HTR-8/SVneo (cell line): ENCODE measurements around the gene NR2C2AP.
"Not testable (repeated sequence)": the region's sequence is repeated elsewhere in the genome, so short reads cannot be mapped to it uniquely, and the experiment has no call there.

Experiments
- DNase-seq: peaks from one replicate; pipeline ENCODE4 v3.0.0; 2011; ENCODE audit warnings: low spot score, mixed read lengths; ENCODE audit not compliant: insufficient read length
- FAIRE-seq: peaks from 2 replicates; lab custom pipeline; 2011; peaks lifted over from hg19 to GRCh38; lab: Jason Lieb, UNC

Gene NR2C2AP, protein sequence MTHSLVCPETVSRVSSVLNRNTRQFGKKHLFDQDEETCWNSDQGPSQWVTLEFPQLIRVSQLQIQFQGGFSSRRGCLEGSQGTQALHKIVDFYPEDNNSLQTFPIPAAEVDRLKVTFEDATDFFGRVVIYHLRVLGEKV

DNA sequence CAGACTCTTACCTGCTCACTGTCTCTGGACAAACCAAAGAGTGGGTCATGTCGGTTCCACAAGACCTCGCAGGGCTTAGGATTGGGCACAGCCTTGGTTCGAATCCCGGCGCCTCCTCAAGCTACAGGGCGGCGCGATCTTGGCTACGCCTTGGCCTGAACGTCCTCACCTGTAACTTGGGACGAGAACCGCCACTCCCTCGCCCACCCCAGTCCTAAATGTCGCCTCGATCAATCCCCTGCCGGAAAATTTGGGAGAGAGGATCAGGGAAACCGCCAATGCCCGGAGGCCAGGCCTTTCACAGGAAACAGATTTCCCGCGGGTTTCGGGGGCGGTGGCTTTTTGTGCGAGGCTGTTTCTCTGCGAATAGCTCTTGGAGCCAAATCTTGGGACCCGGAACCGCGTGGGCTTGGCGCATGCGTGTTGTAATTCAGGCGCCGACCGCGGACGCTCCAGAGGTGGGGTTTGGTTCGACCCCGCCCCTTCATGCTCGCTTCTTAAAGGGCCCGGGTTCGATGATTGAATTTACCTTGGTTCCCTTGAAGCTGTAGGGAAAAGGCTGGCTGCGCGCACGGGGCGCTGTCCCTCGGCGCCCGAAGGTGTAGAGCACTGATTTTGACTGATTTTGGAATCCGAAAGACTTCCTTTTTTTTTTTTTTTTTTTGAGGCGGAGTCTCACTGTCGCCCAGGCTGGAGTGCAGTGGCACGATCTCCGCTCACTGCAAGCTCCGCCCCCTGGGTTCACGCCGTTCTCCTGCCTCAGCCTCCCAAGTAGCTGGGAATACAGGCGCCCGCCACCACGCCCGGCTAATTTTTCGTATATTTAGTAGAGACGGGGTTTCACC is at the start of gene NR2C2AP:
NR2C2AP (minus strand) TSS at position 403 of the 845 bp plus-strand sequence; CDS start at position 49, 354 bp downstream.
- peak; percentile 97 for DNase-seq
- FAIRE-seq = no peak

DNA sequence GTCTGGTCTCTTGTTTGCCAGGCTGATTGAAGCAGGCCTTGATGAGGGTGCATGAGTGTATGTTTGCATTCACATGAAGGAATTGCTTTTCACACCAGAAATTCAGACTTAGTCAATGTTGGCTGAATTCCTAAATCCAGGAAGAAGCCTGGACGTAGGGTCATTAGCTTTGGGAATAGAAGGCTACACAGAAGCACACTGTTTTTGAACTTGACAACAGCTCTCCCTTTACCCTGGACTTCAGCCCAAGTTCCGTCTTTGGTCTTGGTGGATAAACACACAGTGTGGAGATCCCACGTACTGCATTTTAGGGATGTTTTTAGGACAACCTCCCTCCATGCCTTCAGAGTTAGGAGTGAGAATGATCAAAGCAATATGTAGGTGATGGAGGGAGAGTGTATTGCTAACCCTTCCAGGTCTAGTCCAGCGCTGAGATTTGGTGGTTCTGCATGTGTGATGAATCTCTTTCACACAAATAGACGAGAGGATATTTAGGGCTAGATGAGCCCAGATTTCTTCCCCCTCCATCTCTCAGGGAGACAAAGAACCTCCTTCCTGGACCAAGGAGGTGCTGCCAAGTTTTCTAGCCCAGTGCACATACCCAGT is 47.1 kb upstream of the NR2C2AP start:
- peak; percentile 28 for FAIRE-seq

DNA sequence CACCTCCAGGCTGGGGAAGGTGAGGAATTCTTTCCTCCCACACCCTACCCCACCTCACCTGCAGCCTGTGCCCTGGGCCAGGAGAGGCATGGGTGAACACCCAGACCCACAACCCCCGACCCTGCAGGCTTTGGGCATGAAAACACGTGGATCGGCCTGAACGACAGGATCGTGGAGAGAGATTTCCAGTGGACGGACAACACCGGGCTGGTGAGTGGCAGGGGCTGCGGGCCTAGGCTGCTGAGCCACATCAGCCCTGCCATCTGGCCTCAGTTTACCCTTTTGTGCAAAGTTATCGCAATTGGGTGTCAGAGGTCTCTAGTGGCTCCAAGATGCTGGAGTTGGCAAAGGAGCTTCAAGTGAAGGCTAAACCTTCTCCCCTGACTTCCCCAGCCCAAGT is 37.3 kb upstream of the NR2C2AP start:
- no peak for DNase-seq
- no peak for FAIRE-seq

More for the DNA sequence above, 47.1 kb upstream of the NR2C2AP start:
- DNase-seq = no peak

DNA sequence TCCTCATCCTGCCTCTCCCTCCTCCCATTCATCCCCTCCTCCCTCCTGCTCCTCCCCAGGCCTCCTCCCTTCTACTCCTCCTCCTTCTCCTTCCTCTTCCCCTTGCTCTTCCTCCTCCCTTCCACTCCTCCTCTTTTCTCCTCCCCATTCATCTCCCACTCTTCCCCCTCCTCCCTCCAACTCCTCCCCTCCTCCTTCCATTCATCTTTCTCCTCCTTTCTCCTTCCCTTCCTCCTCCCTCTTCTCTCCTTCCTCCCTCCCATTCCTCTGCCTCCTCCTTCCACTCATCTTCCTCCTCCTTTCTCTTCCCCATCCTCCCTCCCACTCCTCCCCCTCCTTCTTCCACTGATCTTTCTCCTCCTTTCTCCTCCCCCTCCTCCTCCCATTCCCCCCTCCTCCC is 36.5 kb upstream of the NR2C2AP start:
- FAIRE-seq = no peak
- no peak for DNase-seq

DNA sequence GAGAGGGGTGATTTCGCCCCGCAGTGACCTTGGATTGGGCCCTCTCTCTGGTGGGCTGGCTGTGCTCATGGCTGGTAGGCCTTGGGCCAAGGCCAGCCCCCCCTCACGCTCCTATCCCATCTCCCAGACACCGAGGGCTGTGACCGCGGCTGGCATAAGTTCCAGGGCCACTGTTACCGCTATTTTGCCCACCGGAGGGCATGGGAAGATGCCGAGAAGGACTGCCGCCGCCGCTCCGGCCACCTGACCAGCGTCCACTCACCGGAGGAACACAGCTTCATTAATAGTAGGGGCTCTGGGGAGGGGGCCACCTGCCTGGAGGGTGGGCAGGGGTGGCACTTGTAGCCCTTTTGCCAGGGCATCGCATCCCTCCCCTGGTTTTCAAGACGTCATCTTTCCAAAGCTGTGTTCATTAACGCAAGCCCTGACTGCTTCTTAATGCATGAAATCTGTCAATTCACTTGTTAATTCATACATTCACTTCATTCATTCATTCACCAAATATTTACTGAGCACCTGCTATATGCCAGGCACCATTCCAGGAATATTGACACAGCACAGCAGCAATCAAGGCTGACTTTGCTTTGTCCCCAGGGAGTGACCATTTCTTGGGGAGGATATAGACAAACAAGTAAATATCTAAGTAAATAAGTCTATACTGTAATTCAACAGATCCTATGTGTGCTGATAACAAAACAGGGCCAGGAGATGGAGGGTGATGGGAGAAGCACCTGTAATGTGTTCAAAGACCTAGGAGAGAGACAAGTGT is 35.1 kb upstream of the NR2C2AP start:
- DNase-seq (no peak), FAIRE-seq (no peak)

DNA sequence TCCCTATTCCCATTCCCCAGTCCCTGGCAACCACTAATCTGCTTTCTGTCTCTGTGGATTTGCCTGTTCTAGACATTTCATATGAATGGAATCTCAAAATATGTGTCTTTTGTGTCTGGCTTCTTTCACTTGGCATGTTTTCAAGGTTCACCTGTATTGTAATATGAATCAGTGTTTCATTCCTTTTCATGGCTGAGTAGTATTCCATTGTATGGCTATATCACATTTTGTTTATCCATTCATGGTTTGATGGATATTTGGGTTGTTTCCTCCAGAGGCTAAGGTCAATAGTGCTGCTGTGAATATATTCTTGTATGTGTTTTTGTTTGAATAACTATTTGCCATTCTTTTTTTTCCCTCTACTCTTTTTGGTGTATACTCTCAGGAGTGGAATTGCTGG is 33.0 kb upstream of the NR2C2AP start:
- FAIRE-seq = no peak
- DNase-seq = no peak

DNA sequence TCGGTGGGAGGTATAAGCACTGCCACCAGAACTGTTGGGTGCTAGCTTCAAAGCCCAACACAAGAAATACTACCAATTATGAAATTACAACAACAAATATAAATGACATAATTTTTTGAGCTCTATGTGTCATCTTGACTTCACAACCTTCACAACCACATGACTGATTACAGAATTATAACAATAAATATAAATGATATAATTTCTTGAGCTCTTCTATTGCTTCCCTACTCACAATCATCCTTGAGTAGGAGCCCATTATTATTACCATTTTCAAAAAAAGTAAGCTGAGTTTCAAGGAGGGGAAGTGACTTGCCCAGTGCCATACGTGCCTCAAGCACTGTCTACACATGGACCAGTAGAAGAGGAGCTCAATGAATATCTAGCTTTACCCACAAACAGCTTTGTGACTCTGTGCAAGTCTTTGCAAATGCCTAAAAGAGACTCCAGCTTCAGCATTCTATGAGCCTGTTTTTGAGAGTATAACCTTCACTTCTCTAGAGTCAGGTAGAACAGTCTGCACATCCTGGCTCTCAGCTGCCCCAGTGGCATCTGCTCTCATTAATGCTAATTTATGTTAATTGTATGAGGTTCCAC is 31.1 kb upstream of the NR2C2AP start:
- DNase-seq (no peak), FAIRE-seq (no peak)

DNA sequence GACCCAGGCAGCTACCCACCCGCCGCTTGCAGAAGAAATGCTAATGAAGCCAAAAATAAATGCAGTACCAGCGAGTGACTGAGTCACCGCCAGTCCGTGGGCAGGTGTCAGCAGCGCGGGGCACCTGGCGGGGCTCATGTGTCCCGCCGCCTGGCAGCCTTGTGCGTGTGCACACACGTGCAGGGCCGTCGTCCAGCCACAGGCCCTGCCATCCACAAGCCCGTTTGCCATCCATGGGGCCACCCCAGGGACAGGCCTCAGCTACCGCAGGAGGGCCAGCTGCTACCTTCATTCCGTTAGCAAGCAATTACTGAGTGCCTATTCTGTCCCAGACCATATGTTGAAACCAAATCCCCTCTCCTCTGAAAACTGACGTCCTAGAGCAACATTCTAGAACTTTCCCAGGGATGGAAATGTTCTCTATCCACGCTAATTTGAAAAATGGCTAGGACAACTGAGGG is 29.1 kb upstream of the NR2C2AP start:
- DNase-seq = no peak

DNA sequence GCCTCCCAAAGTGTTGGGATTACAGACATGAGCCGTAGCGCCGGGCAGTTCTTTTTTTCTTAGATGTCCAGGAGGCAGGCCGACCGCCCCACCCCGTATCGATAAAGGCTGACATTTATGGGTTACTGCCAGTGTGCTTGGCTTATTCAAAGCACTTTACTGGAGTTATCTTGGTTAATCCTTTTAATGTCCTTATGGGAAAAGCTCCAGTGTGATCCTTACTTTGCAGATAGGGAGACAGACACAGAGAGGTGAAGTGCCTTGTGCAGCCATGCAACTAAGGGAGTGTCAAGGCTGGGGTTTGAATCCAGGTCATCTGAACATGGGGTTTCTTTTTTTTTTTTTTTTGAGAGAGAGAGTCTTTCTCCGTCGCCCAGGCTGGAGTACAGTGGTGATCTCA is 27.8 kb upstream of the NR2C2AP start:
- FAIRE-seq = no peak
- no peak for DNase-seq

More for the DNA sequence above, 29.1 kb upstream of the NR2C2AP start:
- FAIRE-seq = no peak

DNA sequence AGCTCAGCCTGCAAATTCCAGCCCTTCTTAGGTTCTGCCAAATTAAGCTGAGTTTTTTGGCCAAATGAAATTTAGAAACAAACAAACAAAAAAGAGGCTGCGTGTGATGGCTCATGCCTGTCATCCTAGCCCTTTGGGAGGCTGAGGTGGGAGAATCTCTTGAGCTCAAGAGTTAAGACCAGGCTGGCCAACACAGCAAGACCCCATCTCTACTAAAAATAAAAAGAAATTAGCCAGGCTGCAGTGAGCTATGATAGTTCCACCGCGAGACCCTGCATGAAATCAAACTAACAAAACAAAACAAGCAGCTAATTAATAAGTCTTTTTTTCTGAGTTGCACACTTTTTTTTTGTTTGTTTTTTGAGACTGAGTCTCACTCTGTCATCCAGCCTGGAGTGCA is 26.5 kb upstream of the NR2C2AP start:
- no peak for DNase-seq
- no peak for FAIRE-seq

DNA sequence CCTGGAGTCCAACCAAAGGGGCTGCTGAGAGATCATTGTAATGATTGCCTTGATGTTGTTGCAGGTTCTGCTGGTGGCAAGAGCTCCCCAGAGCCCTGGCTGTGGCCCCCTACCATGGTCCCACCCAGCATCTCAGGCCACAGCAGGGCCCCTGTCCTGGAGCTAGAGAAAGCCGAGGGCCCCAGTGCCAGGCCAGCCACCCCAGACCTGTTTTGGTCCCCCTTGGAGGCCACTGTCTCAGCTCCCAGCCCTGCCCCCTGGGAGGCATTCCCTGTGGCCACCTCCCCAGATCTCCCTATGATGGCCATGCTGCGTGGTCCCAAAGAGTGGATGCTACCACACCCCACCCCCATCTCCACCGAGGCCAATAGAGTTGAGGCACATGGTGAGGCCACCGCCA is 24.0 kb upstream of the NR2C2AP start:
- no peak for FAIRE-seq

DNA sequence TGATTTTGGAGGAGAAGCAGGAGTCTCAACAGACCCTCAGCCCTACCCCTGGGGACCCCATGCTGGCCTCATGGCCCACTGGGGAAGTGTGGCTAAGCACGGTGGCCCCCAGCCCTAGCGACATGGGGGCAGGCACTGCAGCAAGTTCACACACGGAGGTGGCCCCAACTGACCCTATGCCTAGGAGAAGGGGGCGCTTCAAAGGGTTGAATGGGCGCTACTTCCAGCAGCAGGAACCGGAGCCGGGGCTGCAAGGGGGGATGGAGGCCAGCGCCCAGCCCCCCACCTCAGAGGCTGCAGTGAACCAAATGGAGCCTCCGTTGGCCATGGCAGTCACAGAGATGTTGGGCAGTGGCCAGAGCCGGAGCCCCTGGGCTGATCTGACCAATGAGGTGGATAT is 23.4 kb upstream of the NR2C2AP start:
- no peak for DNase-seq
- FAIRE-seq = no peak

More for the DNA sequence above, 24.0 kb upstream of the NR2C2AP start:
- DNase-seq = no peak

DNA sequence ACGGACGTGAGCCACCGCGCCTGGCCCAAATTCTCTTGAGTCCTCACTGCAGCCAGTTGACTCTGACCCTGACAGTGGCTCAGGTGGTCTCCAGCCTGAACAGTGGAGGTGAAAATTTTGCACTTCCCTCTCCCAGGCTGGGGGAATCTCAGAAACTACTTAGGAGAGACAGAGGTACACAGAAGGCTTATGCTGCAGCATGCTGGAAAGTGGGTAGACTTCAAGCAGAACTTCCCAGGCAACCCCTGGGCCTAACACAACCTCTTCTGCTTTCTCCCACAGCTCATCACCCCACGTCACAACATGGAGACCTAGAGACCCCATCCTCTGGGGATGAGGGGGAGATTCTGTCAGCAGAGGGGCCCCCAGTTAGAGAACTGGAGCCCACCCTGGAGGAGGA is 23.0 kb upstream of the NR2C2AP start:
- DNase-seq (no peak), FAIRE-seq (no peak)

DNA sequence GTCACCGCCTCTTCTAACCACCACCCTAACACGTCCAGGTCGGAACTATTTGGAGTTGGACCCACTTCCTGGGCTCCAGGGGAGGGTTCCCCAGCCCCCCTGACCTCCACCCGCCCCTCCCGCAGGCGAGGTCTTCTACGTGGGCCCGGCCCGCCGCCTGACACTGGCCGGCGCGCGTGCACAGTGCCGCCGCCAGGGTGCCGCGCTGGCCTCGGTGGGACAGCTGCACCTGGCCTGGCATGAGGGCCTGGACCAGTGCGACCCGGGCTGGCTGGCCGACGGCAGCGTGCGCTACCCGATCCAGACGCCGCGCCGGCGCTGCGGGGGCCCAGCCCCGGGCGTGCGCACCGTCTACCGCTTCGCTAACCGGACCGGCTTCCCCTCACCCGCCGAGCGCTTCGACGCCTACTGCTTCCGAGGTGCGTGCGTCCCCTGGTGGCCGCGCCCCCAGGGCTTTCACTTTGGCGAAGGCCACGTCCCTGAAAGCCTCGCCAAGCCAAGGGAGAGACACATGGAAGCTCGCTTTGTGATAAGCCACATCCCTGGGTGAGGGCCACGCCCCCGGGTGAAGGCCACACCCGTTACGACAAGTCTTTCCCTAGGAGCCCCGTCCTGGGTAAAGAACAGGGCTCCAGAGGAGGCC is 21.8 kb upstream of the NR2C2AP start:
- FAIRE-seq (peak; percentile 9), DNase-seq (peak; percentile 74)

DNA sequence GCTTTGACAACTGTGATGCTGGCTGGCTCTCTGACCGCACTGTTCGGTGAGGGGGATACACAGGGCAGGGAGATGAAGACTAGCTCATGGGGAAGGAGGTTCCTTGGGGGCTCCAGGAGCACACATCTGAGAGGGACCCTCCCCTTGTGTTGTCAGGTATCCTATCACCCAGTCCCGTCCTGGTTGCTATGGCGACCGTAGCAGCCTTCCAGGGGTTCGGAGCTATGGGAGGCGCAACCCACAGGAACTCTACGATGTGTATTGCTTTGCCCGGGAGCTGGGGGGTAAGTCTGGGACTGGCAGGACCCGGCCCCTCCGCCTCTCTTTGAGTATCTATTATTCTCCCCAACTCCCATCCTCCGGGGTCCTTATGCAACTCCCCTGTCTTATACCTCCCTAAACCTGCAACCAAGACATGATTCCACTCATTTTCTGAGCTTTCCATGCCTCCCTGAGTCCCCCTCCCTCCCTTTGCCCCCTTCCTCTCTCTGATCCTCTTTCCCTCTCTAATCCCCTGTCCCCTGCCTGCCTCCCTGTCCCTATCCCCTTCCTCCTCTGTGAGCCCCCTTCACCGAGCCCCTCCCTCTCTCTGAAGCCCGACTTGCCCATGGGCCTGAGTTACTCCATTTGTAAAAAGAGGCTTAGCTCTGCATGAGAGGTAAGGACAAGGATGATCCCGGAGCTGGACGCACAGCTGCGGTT is 21.1 kb upstream of the NR2C2AP start:
- no peak for FAIRE-seq
- no peak for DNase-seq

DNA sequence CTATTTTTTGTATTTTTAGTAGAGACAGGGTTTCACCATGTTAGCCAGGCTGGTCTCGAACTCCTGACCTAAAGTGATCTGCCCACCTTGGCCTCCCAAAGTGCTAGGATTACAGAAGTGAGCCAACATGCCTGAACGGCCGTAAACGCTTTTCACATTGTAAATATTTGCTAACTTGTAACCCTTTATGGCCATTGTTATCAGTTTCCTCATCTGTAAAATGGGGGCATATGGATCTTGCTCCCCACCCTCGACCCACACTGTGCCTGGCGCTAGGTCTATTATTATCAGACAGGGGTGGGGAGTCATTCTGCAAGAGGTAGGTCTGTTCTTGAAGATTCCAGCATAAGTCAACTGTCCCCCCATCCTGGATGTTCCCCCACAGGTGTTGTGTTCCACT is 20.4 kb upstream of the NR2C2AP start:
- FAIRE-seq (no peak), DNase-seq (no peak)

DNA sequence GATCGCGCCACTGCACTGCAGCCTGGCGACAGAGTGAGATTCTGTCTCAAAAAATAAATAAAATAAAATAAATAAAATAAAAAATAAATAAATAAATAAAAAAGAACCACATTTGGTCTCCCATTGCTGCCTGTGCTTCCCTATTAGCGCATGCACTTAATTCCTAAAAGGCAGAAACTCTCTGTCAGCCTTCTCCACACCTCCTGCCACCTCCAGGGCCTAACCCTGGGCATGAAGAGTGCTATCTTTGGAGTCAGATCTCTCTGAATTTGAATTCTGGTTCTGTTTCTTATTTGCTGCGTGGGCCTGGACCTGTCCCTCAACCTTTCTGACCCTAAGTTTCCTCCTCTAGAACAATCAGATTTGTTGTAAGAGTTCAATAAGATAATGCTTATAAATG is 19.8 kb upstream of the NR2C2AP start:
- no peak for FAIRE-seq
- no peak for DNase-seq

DNA sequence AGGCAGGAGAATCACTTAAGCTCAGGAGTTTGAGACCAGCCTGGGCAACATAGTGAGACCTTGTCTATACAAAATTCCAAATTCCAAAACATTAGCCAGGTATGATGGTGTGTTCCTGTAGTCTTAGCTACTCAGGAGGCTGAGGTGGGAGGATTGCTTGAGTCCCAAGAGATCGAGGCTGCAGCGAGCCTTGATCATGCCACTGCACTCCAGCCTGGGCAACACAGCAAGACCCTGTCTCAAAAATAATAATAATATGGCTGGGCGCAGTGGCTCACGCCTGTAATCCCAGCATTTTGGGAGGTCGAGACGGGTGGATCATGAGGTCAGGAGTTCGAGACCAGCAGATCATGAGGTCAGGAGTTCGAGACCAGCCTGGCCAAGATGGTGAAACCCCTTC is 17.8 kb upstream of the NR2C2AP start:
- FAIRE-seq, DNase-seq: not testable (repeated sequence)

DNA sequence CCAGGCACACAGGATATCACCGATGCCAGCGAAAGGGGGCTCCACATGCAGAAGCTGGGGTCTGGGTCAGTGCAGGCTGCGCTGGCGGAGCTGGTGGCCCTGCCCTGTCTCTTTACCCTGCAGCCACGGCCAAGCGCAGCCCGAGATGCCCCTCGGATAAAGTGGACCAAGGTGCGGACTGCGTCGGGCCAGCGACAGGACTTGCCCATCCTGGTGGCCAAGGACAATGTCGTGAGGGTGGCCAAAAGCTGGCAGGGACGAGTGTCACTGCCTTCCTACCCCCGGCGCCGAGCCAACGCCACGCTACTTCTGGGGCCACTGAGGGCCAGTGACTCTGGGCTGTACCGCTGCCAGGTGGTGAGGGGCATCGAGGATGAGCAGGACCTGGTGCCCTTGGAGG is 15.7 kb upstream of the NR2C2AP start:
- no peak for FAIRE-seq

More for the DNA sequence above, 15.7 kb upstream of the NR2C2AP start:
- DNase-seq = no peak
